HepG2 (cell line): ENCODE data around the gene SF3B6. TPM values are rescaled to one million over a fixed set of nuclear protein-coding genes. Genes with fewer than 3 reads are reported as not detected.

Experiments
- ATAC-seq: fragments of 200-7000 bp; cut with Tn5 transposase; 3 replicates; pipeline ENCODE4 v1.9.1; 2020; ENCODE audit warnings: mild to moderate bottlenecking, moderate library complexity
- BruUV-seq: library from RNA; stranded (reverse); fragments of 400-500 nt; replicated peaks from 2 replicates; lab custom pipeline; 2021; lab: Mats Ljungman, UMichigan
- CTCF ChIA-PET: fragments of 300-600 bp; formaldehyde crosslinking; extraction: SDS; loops from one replicate; lab custom pipeline; 2021; ENCODE audit warnings: low total read pairs, inconsistent platforms, low intra/inter-chr PET ratio; lab: Yijun Ruan, JAX
- POLR2A ChIA-PET: fragments of 350-600 bp; sonication (Branson Sonifier 250); formaldehyde crosslinking; loops from one replicate; lab custom pipeline; 2020; ENCODE audit warnings: antibody characterized with exemption, inconsistent platforms; lab: Yijun Ruan, JAX
- DNase-seq: peaks from one replicate; pipeline ENCODE4 v3.0.0-alpha.2; 2015; ENCODE audit warnings: low spot score
- FAIRE-seq: peaks from 3 replicates; lab custom pipeline; 2011; peaks lifted over from hg19 to GRCh38; lab: Jason Lieb, UNC
- H2AFZ ChIP-seq: one replicate; pipeline ENCODE4 v1.6.1; 2011; ENCODE audit warnings: low read length, inconsistent platforms
- H3K27ac ChIP-seq: fragments of 300-600 bp; 3 replicates; pipeline ENCODE4 v1.8.0; 2011; ENCODE audit warnings: mixed run types, mild to moderate bottlenecking, mixed read lengths, low read length, inconsistent platforms; ENCODE audit not compliant: insufficient read depth; ENCODE audit errors: extremely low read length
- H3K27me3 ChIP-seq, 2 experiments: fragments of 200-600 bp in 1 of 2; 2 replicates in 1 of 2; 3 replicates in 1 of 2; pipeline versions ENCODE4 v1.6.0 to v1.8.0; 2011; ENCODE audit warnings: low read length in 2 of 2, mild to moderate bottlenecking in 2 of 2, moderate library complexity in 2 of 2, inconsistent platforms in 1 of 2; ENCODE audit not compliant: insufficient read depth in 2 of 2, control insufficient read depth in 1 of 2
- H3K36me3 ChIP-seq, 2 experiments: fragments of 200-600 bp in 1 of 2; replicated peaks in 1 of 2; 2 replicates in 1 of 2; 3 replicates in 1 of 2; pipeline versions ENCODE4 v1.5.1 to v1.8.0; 2011; ENCODE audit warnings: low read length in 2 of 2, inconsistent platforms in 1 of 2; ENCODE audit not compliant: insufficient read depth in 2 of 2, control insufficient read depth in 1 of 2
- H3K4me1 ChIP-seq: 2 replicates; pipeline ENCODE4 v1.5.1; 2012; ENCODE audit warnings: low read length, inconsistent platforms; ENCODE audit not compliant: insufficient read depth
- H3K4me2 ChIP-seq: 2 replicates; pipeline ENCODE4 v1.6.0; 2011; ENCODE audit warnings: low read depth, low read length, inconsistent platforms
- H3K4me3 ChIP-seq, 3 experiments: fragments of 200-600 bp in 1 of 3; sonication (generic), shearing (Covaris generic) in 1 of 3; replicated peaks in 1 of 3; 2 replicates each; pipeline ENCODE4 v1.5.1; 2011 to 2016; ENCODE audit warnings: low read length in 3 of 3, inconsistent platforms in 2 of 3, low read depth in 2 of 3, mild to moderate bottlenecking in 2 of 3, control low read depth in 1 of 3, mixed read lengths in 1 of 3; ENCODE audit not compliant: insufficient read depth in 1 of 3
- H3K79me2 ChIP-seq: one replicate; pipeline ENCODE4 v1.6.1; 2011; ENCODE audit warnings: low read length, inconsistent platforms; ENCODE audit not compliant: insufficient read depth
- H3K9ac ChIP-seq: 2 replicates; pipeline ENCODE4 v1.6.0; 2011; ENCODE audit warnings: mild to moderate bottlenecking, low read depth, low read length, inconsistent platforms; ENCODE audit not compliant: insufficient read depth
- H3K9me3 ChIP-seq: 2 replicates; pipeline ENCODE4 v1.5.1; 2012; ENCODE audit warnings: mild to moderate bottlenecking, low read length
- H4K20me1 ChIP-seq: 2 replicates; pipeline ENCODE4 v1.6.0; 2011; ENCODE audit warnings: inconsistent platforms, mild to moderate bottlenecking, low read length, moderate library complexity; ENCODE audit not compliant: insufficient read depth
- EP300 ChIP-seq, 3 experiments: sonication (generic) in 1 of 3; formaldehyde crosslinking in 1 of 3; IDR thresholded peaks; 2 replicates each; pipeline versions ENCODE4 v1.5.1 to v1.6.1; 2011 to 2020; ENCODE audit warnings: low read depth in 2 of 3, low read length in 2 of 3, borderline replicate concordance in 1 of 3, improper control_type of control experiment in 1 of 3, mild to moderate bottlenecking in 1 of 3, missing genetic modification reagents in 1 of 3, moderate library complexity in 1 of 3
- MAFK ChIP-seq, 2 experiments: IDR thresholded peaks in 1 of 2; conservative IDR thresholded peaks in 1 of 2; 2 replicates each; pipeline ENCODE4 v1.6.1; 2011; ENCODE audit warnings: improper control_type of control experiment in 2 of 2, low read length in 2 of 2
- SAP130 ChIP-seq: IDR thresholded peaks from 2 replicates; pipeline ENCODE4 v1.6.1; 2016; ENCODE audit warnings: low read depth
- WGBS: methylation state at CpG from one replicate; pipeline ENCODE4 v1.1.6; 2017; ENCODE audit warnings: low lambda C conversion rate; 5-methylcytosine and 5-hydroxymethylcytosine counted together
- in situ Hi-C: cut with HindIII; loops from 2 replicates; pipeline ENCODE4 v1.10.0; 2017; ENCODE audit warnings: low pct_unique_long_range_greater_than_20kb; ENCODE audit not compliant: extremely low pct_ligation_motif_present
- intact Hi-C: fragments of 100-400 bp; cut with micrococcal nuclease; formaldehyde crosslinking; loops from one replicate; pipeline ENCODE4 v1.10.0; 2022; ENCODE audit not compliant: unreplicated experiment
- polyA plus RNA-seq, 8 experiments: library from polyadenylated mRNA; depleted of rRNA in 3 of 8; stranded (reverse) in 7 of 8; unstranded in 1 of 8; fragments of >200 nt; fragmentation: Illumina TruSeq in 4 of 8; extraction: Trizol in 4 of 8; gene quantifications; 2 replicates each; pipeline versions ENCODE4 v1.2.1 to v1.2.3, GENCODE V29; 2011 to 2016; ENCODE audit warnings: low read depth in 4 of 8, missing spikeins in 1 of 8, mixed read lengths in 1 of 8; ENCODE audit not compliant: insufficient read depth in 1 of 8
- total RNA-seq, 5 experiments: library from RNA; depleted of rRNA; stranded (reverse); fragments of >200 nt; fragmentation: Illumina TruSeq; extraction: Trizol; gene quantifications; 2 replicates each; pipeline ENCODE4 v1.2.3, GENCODE V29; 2016; ENCODE audit warnings: low read depth in 1 of 5
- TF ChIP-seq, protein P1 (sequence below): sonication (generic); formaldehyde crosslinking; IDR thresholded peaks from 2 replicates; pipeline ENCODE4 v1.4.0; 2020; ENCODE audit warnings: missing genetic modification reagents, borderline replicate concordance
- TF ChIP-seq, protein P2 (sequence below): sonication (generic); formaldehyde crosslinking; conservative IDR thresholded peaks from 2 replicates; pipeline ENCODE4 v1.8.0; 2022; ENCODE audit warnings: missing genetic modification reagents

SF3B6 gene
- total and polyA plus RNA-seq, 2 of the 13 experiments (the other 11 are each of a cell fraction or from before 2014, with no cell fraction given) = 177 to 182 TPM

DNA sequence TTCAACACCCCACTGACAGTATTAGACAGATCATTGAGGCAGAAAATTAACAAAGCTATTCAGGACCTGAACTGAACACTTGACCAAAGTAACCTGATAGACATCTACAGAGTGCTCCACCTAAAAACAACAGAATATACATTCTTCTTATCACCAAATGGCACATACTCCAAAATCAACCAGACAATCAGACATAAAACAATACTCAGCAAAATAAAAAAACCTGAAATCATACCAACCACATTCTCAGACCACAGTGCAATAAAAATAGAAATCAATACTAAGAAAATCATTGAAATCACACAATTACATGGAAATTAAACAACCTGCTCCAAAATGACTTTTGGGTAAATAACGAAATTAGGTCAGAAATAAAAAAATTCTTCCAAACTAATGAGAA, 31.2 kb upstream of the SF3B6 start:
- WGBS = 0% methylated on average over 1 of the region's 1 CpG
- BruUV-seq = no TSS peak

More for the DNA sequence above, 31.2 kb upstream of the SF3B6 start:
- H3K9ac ChIP-seq = no peak overlapping the region
- CTCF ChIA-PET = no interaction called here
- in situ Hi-C loops = no loop called here
- no peak overlapping the region for H3K4me3 ChIP-seq
- TF ChIP-seq MAFK (conservative IDR thresholded peaks at IDR 0.05 in 1 of 2, IDR thresholded peaks at IDR 0.05 in 1 of 2; ENCODE audit: low read length in 2 of 2) (0 out of 4 replicates have a peak, but pooled peaks of 1 of the 2 experiments have one; percentile 21), EP300 (IDR thresholded peaks at IDR 0.05; ENCODE audit: low read depth in 2 of 2, low read length in 2 of 2) (no peak), EP300 (CRISPR knock-in tag; IDR thresholded peaks at IDR 0.05; ENCODE audit: borderline replicate concordance) (no peak), SAP130 (CRISPR knock-in tag) (no peak)
- TF ChIP-seq, protein P1, sequence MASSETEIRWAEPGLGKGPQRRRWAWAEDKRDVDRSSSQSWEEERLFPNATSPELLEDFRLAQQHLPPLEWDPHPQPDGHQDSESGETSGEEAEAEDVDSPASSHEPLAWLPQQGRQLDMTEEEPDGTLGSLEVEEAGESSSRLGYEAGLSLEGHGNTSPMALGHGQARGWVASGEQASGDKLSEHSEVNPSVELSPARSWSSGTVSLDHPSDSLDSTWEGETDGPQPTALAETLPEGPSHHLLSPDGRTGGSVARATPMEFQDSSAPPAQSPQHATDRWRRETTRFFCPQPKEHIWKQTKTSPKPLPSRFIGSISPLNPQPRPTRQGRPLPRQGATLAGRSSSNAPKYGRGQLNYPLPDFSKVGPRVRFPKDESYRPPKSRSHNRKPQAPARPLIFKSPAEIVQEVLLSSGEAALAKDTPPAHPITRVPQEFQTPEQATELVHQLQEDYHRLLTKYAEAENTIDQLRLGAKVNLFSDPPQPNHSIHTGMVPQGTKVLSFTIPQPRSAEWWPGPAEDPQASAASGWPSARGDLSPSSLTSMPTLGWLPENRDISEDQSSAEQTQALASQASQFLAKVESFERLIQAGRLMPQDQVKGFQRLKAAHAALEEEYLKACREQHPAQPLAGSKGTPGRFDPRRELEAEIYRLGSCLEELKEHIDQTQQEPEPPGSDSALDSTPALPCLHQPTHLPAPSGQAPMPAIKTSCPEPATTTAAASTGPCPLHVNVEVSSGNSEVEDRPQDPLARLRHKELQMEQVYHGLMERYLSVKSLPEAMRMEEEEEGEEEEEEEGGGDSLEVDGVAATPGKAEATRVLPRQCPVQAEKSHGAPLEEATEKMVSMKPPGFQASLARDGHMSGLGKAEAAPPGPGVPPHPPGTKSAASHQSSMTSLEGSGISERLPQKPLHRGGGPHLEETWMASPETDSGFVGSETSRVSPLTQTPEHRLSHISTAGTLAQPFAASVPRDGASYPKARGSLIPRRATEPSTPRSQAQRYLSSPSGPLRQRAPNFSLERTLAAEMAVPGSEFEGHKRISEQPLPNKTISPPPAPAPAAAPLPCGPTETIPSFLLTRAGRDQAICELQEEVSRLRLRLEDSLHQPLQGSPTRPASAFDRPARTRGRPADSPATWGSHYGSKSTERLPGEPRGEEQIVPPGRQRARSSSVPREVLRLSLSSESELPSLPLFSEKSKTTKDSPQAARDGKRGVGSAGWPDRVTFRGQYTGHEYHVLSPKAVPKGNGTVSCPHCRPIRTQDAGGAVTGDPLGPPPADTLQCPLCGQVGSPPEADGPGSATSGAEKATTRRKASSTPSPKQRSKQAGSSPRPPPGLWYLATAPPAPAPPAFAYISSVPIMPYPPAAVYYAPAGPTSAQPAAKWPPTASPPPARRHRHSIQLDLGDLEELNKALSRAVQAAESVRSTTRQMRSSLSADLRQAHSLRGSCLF (CRISPR knock-in tag) = no peak
- TF ChIP-seq, protein P2, sequence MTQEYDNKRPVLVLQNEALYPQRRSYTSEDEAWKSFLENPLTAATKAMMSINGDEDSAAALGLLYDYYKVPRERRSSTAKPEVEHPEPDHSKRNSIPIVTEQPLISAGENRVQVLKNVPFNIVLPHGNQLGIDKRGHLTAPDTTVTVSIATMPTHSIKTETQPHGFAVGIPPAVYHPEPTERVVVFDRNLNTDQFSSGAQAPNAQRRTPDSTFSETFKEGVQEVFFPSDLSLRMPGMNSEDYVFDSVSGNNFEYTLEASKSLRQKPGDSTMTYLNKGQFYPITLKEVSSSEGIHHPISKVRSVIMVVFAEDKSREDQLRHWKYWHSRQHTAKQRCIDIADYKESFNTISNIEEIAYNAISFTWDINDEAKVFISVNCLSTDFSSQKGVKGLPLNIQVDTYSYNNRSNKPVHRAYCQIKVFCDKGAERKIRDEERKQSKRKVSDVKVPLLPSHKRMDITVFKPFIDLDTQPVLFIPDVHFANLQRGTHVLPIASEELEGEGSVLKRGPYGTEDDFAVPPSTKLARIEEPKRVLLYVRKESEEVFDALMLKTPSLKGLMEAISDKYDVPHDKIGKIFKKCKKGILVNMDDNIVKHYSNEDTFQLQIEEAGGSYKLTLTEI (CRISPR knock-in tag) = no peak
- TF ChIP-seq, all 625 proteins: peak for 1
- H3K4me2 ChIP-seq = no peak overlapping the region
- no peak for ATAC-seq
- peaks cover 31% of the 10 kb centered on the region for H3K4me1 ChIP-seq
- no peak overlapping the region for H2AFZ ChIP-seq
- intact Hi-C loops = no loop called here
- no peaks in the 10 kb centered on the region for H3K79me2 ChIP-seq
- no peaks in the 10 kb centered on the region for H4K20me1 ChIP-seq
- H3K27ac ChIP-seq = no peak overlapping the region
- no peaks in the 10 kb centered on the region for H3K36me3 ChIP-seq
- H3K27me3 ChIP-seq = peaks cover 0 to 8% of the 10 kb centered on the region in 2 experiments; a peak in 1 of 5 replicates
- no peak for DNase-seq
- POLR2A ChIA-PET = interaction anchor here (4.3 kb wide), 1 partner anchor 23 kb away, joined by 22 read pairs; the partner anchor contains the start of gene TP53I3
- FAIRE-seq = no peak
- peaks cover 9% of the 10 kb centered on the region; the same call in 1 of the 2 replicates for H3K9me3 ChIP-seq
